GM12892 (cell line): ENCODE results near the gene PRSS22. TPM values are rescaled to one million over a fixed set of nuclear protein-coding genes. Genes with fewer than 3 reads are reported as not detected.
"Not testable (repeated sequence)": the region's sequence is repeated elsewhere in the genome, so short reads cannot be mapped to it uniquely, and the experiment has no call there.

Experiments
- DNase-seq: peaks from one replicate; pipeline ENCODE4 v3.0.0; 2011; ENCODE audit not compliant: insufficient read length
- FAIRE-seq: peaks from 2 replicates; lab custom pipeline; 2011; peaks lifted over from hg19 to GRCh38; lab: Jason Lieb, UNC
- POLR2A ChIP-seq: IDR thresholded peaks from 2 replicates; pipeline ENCODE4 v1.6.1; 2011; ENCODE audit warnings: low read depth, low read length, control low read depth
- POLR2AphosphoS5 ChIP-seq: IDR thresholded peaks from 2 replicates; pipeline ENCODE4 v1.6.1; 2011; ENCODE audit warnings: low read depth, low read length, control low read depth
- TAF1 ChIP-seq: IDR thresholded peaks from 2 replicates; pipeline ENCODE4 v1.6.1; 2011; ENCODE audit warnings: low read depth, mild to moderate bottlenecking, control low read depth, low read length, borderline replicate concordance
- polyA plus RNA-seq: library from polyadenylated mRNA; unstranded; fragments of >200 nt; gene quantifications from one replicate; pipeline ENCODE4 v1.2.1, GENCODE V29; 2012; ENCODE audit warnings: missing spikeins, inconsistent platforms; ENCODE audit not compliant: missing spikeins

Gene PRSS22, protein sequence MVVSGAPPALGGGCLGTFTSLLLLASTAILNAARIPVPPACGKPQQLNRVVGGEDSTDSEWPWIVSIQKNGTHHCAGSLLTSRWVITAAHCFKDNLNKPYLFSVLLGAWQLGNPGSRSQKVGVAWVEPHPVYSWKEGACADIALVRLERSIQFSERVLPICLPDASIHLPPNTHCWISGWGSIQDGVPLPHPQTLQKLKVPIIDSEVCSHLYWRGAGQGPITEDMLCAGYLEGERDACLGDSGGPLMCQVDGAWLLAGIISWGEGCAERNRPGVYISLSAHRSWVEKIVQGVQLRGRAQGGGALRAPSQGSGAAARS
- not detected for polyA plus RNA-seq

DNA sequence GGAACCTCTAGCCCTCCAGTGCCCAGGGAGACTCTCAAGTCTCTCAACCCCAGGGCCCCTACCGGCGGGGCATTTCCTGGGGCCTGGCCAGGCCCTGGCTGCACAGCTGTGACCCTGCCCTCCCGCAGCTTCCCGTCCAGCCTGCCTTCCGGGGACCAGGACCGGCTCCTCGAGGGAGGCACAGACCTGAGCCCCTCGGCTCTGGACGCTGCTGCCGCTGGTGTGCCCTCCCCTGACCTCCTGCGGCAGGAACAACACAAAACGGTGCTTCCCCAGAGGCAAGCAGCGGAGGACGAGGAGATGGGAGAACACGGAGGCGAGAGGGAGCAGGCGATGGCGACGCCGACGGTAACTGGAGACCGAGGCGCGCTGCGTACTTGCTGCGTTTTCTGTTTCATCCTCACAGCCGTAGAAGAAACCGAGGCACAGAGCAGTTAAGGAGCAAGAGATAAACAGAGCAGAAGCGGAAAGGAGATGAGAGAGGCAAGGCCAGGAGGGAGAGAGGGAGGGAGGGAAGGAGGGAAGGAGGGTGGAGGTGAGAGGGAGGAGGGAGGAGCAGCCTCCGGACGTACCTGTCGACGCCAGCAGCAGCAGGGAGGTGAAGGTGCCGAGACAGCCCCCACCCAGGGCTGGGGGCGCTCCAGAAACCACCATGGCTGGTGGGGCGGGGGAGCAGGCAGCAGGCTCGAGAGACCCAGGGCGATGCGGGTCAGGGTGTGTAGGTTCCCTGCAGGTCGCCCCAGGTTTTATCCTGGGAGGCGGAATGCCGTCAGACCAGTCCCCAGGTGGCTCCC, at the start of gene PRSS22:
Gene PRSS22, minus strand, starts transcription at position 720 of the 794 bp plus-strand sequence. Its CDS starts 66 bp downstream, at position 654.
- TF ChIP-seq TAF1 (no peak), POLR2AphosphoS5 (no peak), POLR2A (no peak)
- DNase-seq (no peak), FAIRE-seq (no peak)

DNA sequence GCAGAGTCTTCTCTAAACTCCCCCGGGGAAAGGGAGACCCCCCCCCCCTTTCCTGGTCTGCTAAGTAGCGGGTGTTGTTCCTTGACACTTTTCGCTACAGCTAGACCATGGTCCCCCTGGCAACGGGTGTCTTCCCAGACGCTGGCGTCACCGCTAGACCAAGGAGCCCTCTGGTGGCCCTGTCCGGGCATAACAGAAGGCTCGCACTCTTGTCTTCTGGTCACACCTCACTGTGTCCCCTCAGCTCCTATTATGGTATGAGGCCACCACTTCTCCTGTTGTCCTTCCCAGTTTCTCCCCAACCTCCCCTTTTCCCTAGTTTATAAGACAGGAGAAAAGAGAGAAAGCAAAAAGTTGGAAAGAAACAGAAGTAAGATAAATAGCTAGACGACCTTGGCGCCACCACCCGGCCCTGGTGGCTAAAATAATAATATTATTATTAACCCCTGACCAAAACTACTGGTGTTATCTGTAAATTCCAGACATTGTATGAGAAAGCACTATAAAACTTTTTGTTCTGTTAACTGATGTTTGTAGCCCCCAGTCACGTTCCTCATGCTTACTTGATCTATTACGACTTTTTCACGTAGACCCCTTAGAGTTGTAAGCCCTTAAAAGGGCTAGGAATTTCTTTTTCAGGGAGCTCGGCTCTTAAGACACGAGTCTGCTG, 49.2 kb upstream of the PRSS22 start:
- not testable (repeated sequence) for DNase-seq, FAIRE-seq

DNA sequence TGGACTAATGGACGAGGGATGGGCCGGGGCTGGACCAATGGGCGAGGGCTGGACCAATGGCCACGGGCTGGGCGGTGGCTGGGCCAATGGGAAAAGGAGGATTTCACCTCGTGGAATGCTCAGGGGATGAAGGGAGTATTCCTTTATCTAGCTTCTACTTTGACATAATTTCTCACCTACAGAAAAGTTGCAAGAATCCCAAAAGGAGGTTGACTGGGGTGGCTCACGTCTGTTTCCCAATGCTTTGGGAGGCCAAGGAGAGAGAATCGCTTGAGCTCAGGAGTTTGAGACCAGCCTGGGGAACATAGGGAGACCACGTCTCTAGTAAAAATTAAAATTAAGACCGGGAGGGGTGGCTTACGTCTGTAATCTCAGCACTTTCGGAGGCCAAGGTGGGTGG, 48.0 kb upstream of the PRSS22 start:
- DNase-seq (no peak), FAIRE-seq (no peak)
- no peak for TF ChIP-seq TAF1
- TF ChIP-seq POLR2A: no peak
- no peak for TF ChIP-seq POLR2AphosphoS5

DNA sequence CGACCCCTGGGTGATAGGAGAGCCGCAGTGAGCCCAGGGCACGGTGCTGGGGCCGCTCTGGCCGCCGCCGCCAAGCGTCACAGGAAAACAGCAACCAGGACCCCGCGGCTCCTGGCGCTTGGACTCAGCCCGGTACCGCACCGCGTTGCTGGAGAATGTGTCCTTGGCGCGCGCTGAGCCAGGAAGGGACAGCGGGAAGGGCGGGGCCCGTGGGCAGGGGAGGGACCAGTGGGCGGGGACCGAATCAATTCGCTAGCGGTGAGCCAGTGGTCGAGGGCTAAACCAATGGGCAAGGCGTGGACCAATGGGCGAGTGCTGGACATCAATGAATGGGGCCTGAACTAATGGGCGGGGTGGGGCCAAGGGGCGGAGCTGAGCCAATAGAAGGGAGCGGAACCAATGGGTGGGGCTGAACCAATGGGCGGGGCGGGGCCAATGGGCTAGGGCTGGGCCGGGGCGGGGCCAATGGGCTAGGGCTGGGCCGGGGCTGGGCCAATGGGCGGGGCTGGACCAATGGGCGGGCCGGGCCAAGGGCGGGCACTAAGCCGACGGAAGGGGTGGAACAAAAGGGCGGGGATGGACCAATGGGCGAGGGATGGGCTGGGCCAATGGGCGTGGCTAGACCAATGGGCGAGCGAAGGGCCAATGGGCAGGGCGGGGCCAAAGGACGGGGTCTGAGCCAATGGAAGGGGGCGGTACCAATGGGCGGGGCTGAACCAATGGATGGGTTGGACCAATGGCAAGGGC, 47.4 kb upstream of the PRSS22 start:
- FAIRE-seq (peak; percentile 98), DNase-seq (peak; percentile 94)
- TF ChIP-seq POLR2A (peak; percentile 91), TAF1 (peak; percentile 77), POLR2AphosphoS5 (peak; percentile 90)

DNA sequence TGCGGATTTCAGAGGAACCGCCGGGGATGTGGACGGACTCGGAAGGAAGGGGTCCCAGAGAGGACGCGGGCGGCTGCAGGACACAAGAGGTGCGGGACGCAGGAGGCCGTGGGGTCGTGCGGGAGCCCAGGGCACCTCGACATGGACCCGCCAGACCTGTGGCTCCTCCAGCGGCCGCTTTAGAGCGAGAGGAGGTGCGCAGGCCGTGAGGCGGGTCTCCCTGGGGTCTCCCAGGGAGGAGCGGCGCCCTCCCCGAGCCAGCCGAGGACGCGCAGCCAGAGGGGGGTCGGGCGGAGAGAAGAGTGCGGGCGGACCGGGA, 46.9 kb upstream of the PRSS22 start:
- DNase-seq (no peak), FAIRE-seq (no peak)

DNA sequence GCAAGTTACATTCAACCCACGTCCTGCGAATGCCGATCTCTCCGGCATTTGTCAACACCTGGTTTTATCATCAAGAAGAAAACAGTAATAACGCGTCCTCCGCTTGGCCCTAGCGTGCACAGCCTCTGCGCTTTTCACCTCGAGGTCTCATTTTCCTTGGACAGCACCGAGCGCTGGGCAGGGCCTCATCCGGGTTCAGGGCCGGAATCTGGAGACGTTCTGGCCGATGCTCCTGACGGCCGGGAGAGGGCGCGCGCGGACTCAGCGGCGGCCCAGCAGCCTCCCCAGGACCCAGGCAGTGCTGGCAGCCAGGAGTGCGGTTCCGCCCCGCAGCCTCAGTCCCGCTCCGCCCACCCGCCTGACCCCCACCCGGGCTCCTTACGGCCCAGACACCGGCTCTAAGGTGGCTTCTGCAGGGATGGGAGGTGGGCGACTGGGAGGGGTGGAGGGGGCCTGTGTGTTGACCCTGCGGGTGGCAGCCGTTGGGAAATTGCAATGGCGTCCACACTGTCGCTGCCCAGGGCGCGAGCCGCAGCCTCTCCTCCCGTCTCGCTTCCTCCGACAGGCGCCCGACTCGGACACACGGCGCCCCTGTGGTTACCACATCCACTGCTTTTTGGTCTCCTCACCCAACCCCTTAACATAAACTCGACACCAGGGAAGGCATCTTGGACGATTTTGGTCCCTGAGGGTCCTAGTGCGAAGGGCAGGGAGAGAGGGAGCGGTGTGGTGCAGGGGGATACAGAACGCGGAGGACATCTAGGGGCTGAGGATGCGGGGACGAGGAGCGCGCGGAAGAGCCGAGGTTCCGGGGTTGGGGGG, 46.3 kb upstream of the PRSS22 start:
- TF ChIP-seq POLR2AphosphoS5 (no peak; the same call in 1 of the 2 replicates), TAF1 (no peak), POLR2A (no peak)
- peak; percentile 85 for FAIRE-seq
- peak; percentile 90 for DNase-seq

More for the DNA sequence above, 46.9 kb upstream of the PRSS22 start:
- TF ChIP-seq POLR2AphosphoS5 (no peak), POLR2A (no peak), TAF1 (no peak)

DNA sequence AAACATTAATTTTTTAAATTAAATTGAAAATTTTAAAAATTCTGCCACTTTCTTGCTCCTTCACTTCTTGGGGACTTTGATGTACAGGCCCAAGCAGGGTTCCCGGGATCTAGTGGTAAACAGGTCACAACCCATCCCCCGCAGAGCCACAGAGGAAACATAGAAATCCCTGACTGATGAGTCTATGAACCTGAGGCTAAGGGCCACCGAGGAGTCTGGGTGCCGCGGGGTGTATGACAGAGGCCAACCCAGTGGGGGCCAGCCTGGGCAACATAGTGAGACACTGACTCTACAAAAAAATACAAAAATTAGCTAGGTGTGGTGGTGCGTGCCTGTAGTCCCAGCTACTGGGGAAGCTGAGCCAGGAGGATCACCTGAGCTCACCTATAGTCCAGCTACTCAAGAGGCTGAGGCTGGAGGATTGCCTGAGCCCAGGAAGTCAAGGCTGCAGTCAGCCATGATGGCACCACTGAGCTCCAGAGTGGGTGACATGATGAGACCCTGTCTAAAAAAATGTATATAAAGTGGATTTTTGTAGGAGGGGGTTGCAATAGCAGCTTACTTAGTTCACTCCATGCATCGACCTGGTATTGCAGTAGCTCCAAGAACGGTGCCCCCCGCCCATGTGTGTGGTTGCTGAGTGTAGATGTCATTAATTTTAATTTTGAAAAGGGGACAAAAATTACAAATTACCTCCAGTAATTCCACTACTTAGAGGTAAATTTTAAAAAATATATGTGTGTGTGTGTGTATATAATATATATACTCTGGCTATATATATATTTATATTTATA, 44.6 kb upstream of the PRSS22 start:
- TF ChIP-seq TAF1 (no peak), POLR2A (no peak), POLR2AphosphoS5 (no peak)
- DNase-seq: no peak
- no peak for FAIRE-seq

DNA sequence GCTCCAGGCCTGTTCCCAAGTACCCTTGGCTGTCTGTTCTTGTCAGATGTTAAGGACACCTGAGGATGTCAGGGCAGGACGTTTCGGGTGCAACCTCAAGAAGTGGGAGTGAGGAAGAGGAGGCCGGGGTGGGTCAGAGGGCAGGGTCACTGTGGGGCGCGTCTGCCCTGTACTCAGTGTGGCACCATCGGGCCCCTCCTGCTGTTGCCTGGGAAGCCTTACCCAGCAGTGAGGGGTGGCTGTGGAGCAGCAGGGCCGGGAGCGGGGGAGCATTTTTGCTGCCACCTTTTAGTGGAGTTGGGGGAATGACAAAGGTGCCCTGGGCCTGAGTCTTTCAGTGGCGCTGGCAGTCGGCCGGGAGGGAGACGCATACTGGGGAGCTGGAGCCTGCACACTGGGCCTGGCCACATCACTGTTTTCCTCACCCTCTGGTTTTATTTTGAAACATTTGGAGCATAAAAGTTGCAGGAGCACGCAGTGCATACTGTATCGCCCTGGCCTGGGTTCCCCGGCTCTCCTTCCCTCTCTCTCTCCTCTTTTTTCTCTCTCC, 42.6 kb upstream of the PRSS22 start:
- DNase-seq (no peak), FAIRE-seq (no peak)
- no peak for TF ChIP-seq TAF1
- no peak for TF ChIP-seq POLR2AphosphoS5
- no peak for TF ChIP-seq POLR2A

DNA sequence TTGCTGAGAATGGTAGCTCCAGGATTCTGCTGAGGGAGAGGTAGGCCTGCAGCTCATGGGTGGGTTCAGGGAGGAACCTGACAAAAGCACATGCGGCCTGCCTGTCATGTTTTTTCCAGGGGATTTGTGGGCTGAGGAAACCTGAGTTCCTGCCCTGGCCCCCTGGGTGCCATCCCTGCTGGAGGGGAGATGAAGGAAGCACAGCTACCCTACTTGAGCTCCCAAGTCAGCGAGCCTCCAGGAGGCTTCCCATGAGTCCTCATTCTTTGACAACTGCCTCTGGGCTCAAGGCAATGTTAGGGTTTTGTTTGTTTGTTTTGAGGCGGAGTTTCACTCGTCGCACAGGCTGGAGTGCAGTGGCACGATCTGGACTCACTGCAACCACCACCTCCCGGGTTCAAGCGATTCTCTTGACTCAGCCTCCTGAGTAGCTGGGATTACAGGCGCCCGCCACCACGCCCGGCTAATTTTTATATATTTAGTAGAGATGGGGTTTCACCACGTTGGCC, 41.6 kb upstream of the PRSS22 start:
- FAIRE-seq (no peak), DNase-seq (no peak)
- no peak for TF ChIP-seq TAF1
